K562 (cell line): ENCODE data around the gene C12orf75. TPM values are rescaled to one million over a fixed set of nuclear protein-coding genes. Genes with fewer than 3 reads are reported as not detected.

Source experiments
- ATAC-seq: fragments of 200-7000 bp; cut with Tn5 transposase; 3 replicates; pipeline ENCODE4 v1.9.1; 2020; ENCODE audit warnings: moderate library complexity
- BruUV-seq: library from RNA; stranded (reverse); fragments of 400-500 nt; replicated peaks from 2 replicates; lab custom pipeline; 2021; lab: Mats Ljungman, UMichigan
- CTCF ChIA-PET: fragments of 300-600 bp; formaldehyde crosslinking; extraction: SDS; loops from one replicate; lab custom pipeline; 2021; ENCODE audit warnings: low intra/inter-chr PET ratio; lab: Yijun Ruan, JAX
- POLR2A ChIA-PET: fragments of 300-600, 350-650 bp; sonication (Branson Sonifier 250); formaldehyde crosslinking; extraction: SDS; loops from one replicate; lab custom pipeline; 2021; ENCODE audit warnings: antibody characterized with exemption, inconsistent platforms; lab: Yijun Ruan, JAX
- DNase-seq, 4 experiments: peaks; one replicate each; pipeline versions ENCODE4 v3.0.0 to v3.0.0-alpha.2; 2011 to 2018; ENCODE audit warnings: low spot score in 3 of 4, mixed read lengths in 3 of 4; ENCODE audit errors: extremely low read depth in 1 of 4
- FAIRE-seq: peaks from 2 replicates; lab custom pipeline; 2011; peaks lifted over from hg19 to GRCh38; lab: Jason Lieb, UNC
- H2AFZ ChIP-seq: 2 replicates; pipeline ENCODE4 v1.6.0; 2011; ENCODE audit warnings: low read depth, low read length, control low read depth, inconsistent platforms
- H3K27ac ChIP-seq: fragments of 200-600 bp; 3 replicates; pipeline ENCODE4 v1.8.0; 2011; ENCODE audit warnings: low read depth, mild to moderate bottlenecking, control low read depth, inconsistent platforms, low read length, moderate library complexity, mixed read lengths; ENCODE audit errors: extremely low read depth
- H3K27me3 ChIP-seq, 2 experiments: fragments of 300-600 bp in 1 of 2; 2 replicates in 1 of 2; 3 replicates in 1 of 2; pipeline versions ENCODE4 v1.6.0 to v1.8.0; 2011; ENCODE audit warnings: inconsistent platforms in 2 of 2, low read length in 2 of 2, mild to moderate bottlenecking in 1 of 2, mixed read lengths in 1 of 2, moderate library complexity in 1 of 2; ENCODE audit not compliant: control insufficient read depth in 2 of 2, insufficient read depth in 2 of 2
- H3K36me3 ChIP-seq: fragments of 300-600 bp; 3 replicates; pipeline ENCODE4 v1.8.0; 2011; ENCODE audit warnings: mild to moderate bottlenecking, low read length, inconsistent platforms; ENCODE audit not compliant: control insufficient read depth, insufficient read depth
- H3K4me1 ChIP-seq, 2 experiments: fragments of 200-600 bp in 1 of 2; replicated peaks in 1 of 2; 2 replicates in 1 of 2; 3 replicates in 1 of 2; pipeline versions ENCODE4 v1.5.1 to v1.8.0; 2011; ENCODE audit warnings: inconsistent platforms in 2 of 2, low read length in 2 of 2, mild to moderate bottlenecking in 1 of 2, mixed read lengths in 1 of 2, moderate library complexity in 1 of 2; ENCODE audit not compliant: control insufficient read depth in 2 of 2, insufficient read depth in 2 of 2
- H3K4me2 ChIP-seq: 2 replicates; pipeline ENCODE4 v1.6.1; 2011; ENCODE audit warnings: low read length, control low read depth, inconsistent platforms, mixed read lengths; ENCODE audit not compliant: insufficient read depth
- H3K4me3 ChIP-seq: fragments of 200-600 bp; sonication (generic), shearing (Covaris generic); 2 replicates; pipeline ENCODE4 v1.5.1; 2016; ENCODE audit warnings: control low read depth, inconsistent platforms
- H3K79me2 ChIP-seq: fragments of 200-600 bp; 3 replicates; pipeline ENCODE4 v1.8.0; 2011; ENCODE audit warnings: low read length, inconsistent platforms; ENCODE audit not compliant: control insufficient read depth, insufficient read depth
- H3K9ac ChIP-seq, 2 experiments: 2 replicates each; pipeline versions ENCODE4 v1.6.0 to v1.6.1; 2011; ENCODE audit warnings: low read depth in 2 of 2, low read length in 2 of 2, control low read depth in 1 of 2, inconsistent platforms in 1 of 2, mild to moderate bottlenecking in 1 of 2, mixed read lengths in 1 of 2; ENCODE audit not compliant: insufficient read depth in 1 of 2
- H3K9me1 ChIP-seq: one replicate; pipeline ENCODE4 v1.6.0; 2011; ENCODE audit warnings: inconsistent platforms, mild to moderate bottlenecking, low read length, moderate library complexity; ENCODE audit not compliant: control insufficient read depth, insufficient read depth
- H3K9me3 ChIP-seq: replicated peaks from 2 replicates; pipeline ENCODE4 v1.5.1; 2011; ENCODE audit warnings: low read depth, low read length, inconsistent platforms; ENCODE audit not compliant: control insufficient read depth, insufficient read depth
- H4K20me1 ChIP-seq: replicated peaks from 2 replicates; pipeline ENCODE4 v1.6.1; 2011; ENCODE audit warnings: low read length, inconsistent platforms, mixed read lengths; ENCODE audit not compliant: control insufficient read depth, insufficient read depth
- BACH1 ChIP-seq: fragments of 200-800 bp; sonication (Bioruptor generic); IDR thresholded peaks from 2 replicates; pipeline ENCODE4 v1.6.1; 2016; ENCODE audit warnings: missing genetic modification characterization, missing compliant biosample characterization
- EP400 ChIP-seq: fragments of 450-650 bp; IDR thresholded peaks from 2 replicates; pipeline ENCODE4 v1.6.1; 2017; ENCODE audit warnings: antibody characterized with exemption, mild to moderate bottlenecking, moderate library complexity
- FOXA1 ChIP-seq: fragments of 450-650 bp; IDR thresholded peaks from 2 replicates; pipeline ENCODE4 v1.6.1; 2016; ENCODE audit warnings: mild to moderate bottlenecking, borderline replicate concordance
- HOXB6 ChIP-seq: fragments of 250-450 bp; sonication (Bioruptor Pico); IDR thresholded peaks from 2 replicates; pipeline ENCODE4 v1.5.1; 2022; ENCODE audit warnings: mild to moderate bottlenecking, borderline replicate concordance
- MAFF ChIP-seq: IDR thresholded peaks from 2 replicates; pipeline ENCODE4 v1.6.1; 2012; ENCODE audit warnings: low read length, improper control_type of control experiment
- MTF1 ChIP-seq: fragments of 250-450 bp; sonication (Bioruptor Pico); IDR thresholded peaks from 2 replicates; pipeline ENCODE4 v1.9.0; 2021; ENCODE audit warnings: moderate library complexity, mild to moderate bottlenecking, inconsistent platforms, borderline replicate concordance
- RAD51 ChIP-seq: fragments of 450-650 bp; IDR thresholded peaks from 2 replicates; pipeline ENCODE4 v1.7.1; 2016; ENCODE audit warnings: low read depth, mild to moderate bottlenecking, borderline replicate concordance
- SAP30 ChIP-seq: fragments of 200-600 bp; sonication (generic); IDR thresholded peaks from 2 replicates; pipeline ENCODE4 v1.6.1; 2012; ENCODE audit warnings: borderline replicate concordance, low read depth, mild to moderate bottlenecking, moderate library complexity, low read length, control low read depth, inconsistent platforms; ENCODE audit not compliant: insufficient read depth, poor library complexity, severe bottlenecking
- SMARCC2 ChIP-seq: fragments of 450-650 bp; IDR thresholded peaks from 2 replicates; pipeline ENCODE4 v1.6.1; 2017; ENCODE audit warnings: antibody characterized with exemption, moderate library complexity, mild to moderate bottlenecking, low read depth
- SRF ChIP-seq, 2 experiments: fragments of 250-450, 450-650 bp in 1 of 2; sonication (Bioruptor Pico) in 1 of 2; sonication (generic) in 1 of 2; formaldehyde crosslinking; IDR thresholded peaks; 2 replicates each; pipeline versions ENCODE4 v1.5.0 to v1.5.1; 2020 to 2022; ENCODE audit warnings: mild to moderate bottlenecking in 1 of 2, missing genetic modification reagents in 1 of 2
- ZFPM2 ChIP-seq: fragments of 250-450 bp; sonication (Bioruptor Pico); IDR thresholded peaks from 2 replicates; pipeline ENCODE4 v1.5.1; 2022; ENCODE audit warnings: mild to moderate bottlenecking
- ZNF551 ChIP-seq: fragments of 250-450 bp; sonication (Bioruptor Pico); IDR thresholded peaks from 2 replicates; pipeline ENCODE4 v1.5.0; 2021; ENCODE audit warnings: mild to moderate bottlenecking, moderate library complexity
- WGBS: fragments of 100-300 bp; shearing (Covaris generic); methylation state at CpG from one replicate; pipeline ENCODE4 v1.1.6; 2016; ENCODE audit warnings: low coverage, mixed read lengths; ENCODE audit not compliant: insufficient coverage; ENCODE audit errors: missing lambda C conversion rate; 5-methylcytosine and 5-hydroxymethylcytosine counted together
- in situ Hi-C: fragments of 300-500 bp; cut with MboI; formaldehyde crosslinking; loops from 4 replicates; pipeline ENCODE4 v1.15.0; 2018; ENCODE audit warnings: inconsistent platforms, mixed read lengths
- intact Hi-C: fragments of 100-400 bp; cut with micrococcal nuclease; formaldehyde crosslinking; loops from 2 replicates; pipeline ENCODE4 v1.14.2; 2022
- polyA plus RNA-seq, 8 experiments: library from polyadenylated mRNA; depleted of rRNA in 4 of 8; stranded (reverse) in 5 of 8; unstranded in 3 of 8; fragments of >200 nt; fragmentation: Nextera tagmentation in 2 of 8; fragmentation: Illumina TruSeq in 1 of 8; extraction: Ambion mirVana in 2 of 8; extraction: Trizol in 1 of 8; gene quantifications; 2 replicates each; pipeline versions ENCODE4 v1.2.1 to v1.2.3, GENCODE V29; 2011 to 2014; ENCODE audit warnings: inconsistent platforms in 1 of 8, missing spikeins in 1 of 8
- total RNA-seq, 7 experiments: library from RNA; depleted of rRNA in 6 of 7; stranded (reverse); fragments of >200 nt in 6 of 7; fragmentation: Illumina TruSeq in 2 of 7; extraction: Trizol in 2 of 7; gene quantifications; 2 replicates each; pipeline versions ENCODE4 v1.2.1 to v1.2.3, GENCODE V29; 2011 to 2021; ENCODE audit warnings: low replicate concordance in 1 of 7
- TF ChIP-seq, protein P1 (sequence below): sonication (generic); formaldehyde crosslinking; IDR thresholded peaks from 2 replicates; pipeline ENCODE4 v1.8.1; 2023; ENCODE audit warnings: mild to moderate bottlenecking, missing genetic modification reagents, moderate library complexity
- TF ChIP-seq, protein P2 (sequence below): fragments of 450-650 bp; formaldehyde crosslinking; IDR thresholded peaks from 2 replicates; pipeline ENCODE4 v1.4.0; 2020; ENCODE audit warnings: mild to moderate bottlenecking, mixed read lengths
- TF ChIP-seq, protein P3 (sequence below), 2 experiments: fragments of 450-650 bp in 1 of 2; sonication (generic) in 1 of 2; formaldehyde crosslinking in 1 of 2; IDR thresholded peaks in 1 of 2; conservative IDR thresholded peaks in 1 of 2; 2 replicates each; pipeline versions ENCODE4 v1.6.1 to v1.8.1; 2016 to 2023; ENCODE audit warnings: mild to moderate bottlenecking in 2 of 2, moderate library complexity in 2 of 2, inconsistent platforms in 1 of 2, missing genetic modification reagents in 1 of 2
- TF ChIP-seq, protein P4 (sequence below): fragments of 250-450 bp; sonication (Bioruptor Pico); IDR thresholded peaks from 2 replicates; pipeline ENCODE4 v1.4.0; 2020; ENCODE audit warnings: borderline replicate concordance
- TF ChIP-seq, protein P5 (sequence below): sonication (generic); formaldehyde crosslinking; IDR thresholded peaks from 2 replicates; pipeline ENCODE4 v1.9.0; 2022; ENCODE audit warnings: mild to moderate bottlenecking, missing genetic modification reagents

The C12orf75 gene
- total and polyA plus RNA-seq, 9 of the 15 experiments (the other 6 are each of a cell fraction or from before 2014, with no cell fraction given): 0.06 to 0.82 (median 0.26) TPM; not detected in 3

DNA sequence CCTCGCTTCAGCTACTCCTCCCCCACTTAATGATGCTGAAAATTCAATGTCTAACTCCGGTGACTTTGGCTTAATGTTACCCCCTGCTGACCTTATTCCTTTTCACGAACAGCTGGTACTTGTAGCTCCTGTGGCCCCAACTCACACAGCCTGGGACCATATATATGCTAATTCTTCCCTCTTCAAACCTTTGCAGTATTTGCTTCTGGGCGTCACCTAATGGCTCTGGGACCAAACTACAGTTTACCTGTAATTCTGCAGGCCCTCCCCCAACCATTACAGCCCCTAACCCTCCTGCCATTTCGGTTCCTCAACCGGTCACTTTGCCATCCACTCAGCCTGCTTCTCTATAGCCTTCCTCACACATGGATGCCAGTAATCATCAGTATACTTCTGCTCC lies 29.6 kb upstream of the C12orf75 start:
- DNase-seq (no peak), FAIRE-seq (no peak), ATAC-seq (no peak)
- CTCF ChIA-PET: no interaction called here
- no peaks in the 10 kb centered on the region for H3K79me2 ChIP-seq
- WGBS: 2% methylated on average over 6 of the region's 6 CpGs
- no peaks in the 10 kb centered on the region for H3K9me3 ChIP-seq
- intact Hi-C loops: no loop called here
- H3K4me2 ChIP-seq: no peak overlapping the region
- no peak overlapping the region for H2AFZ ChIP-seq
- no peaks in the 10 kb centered on the region for H3K27me3 ChIP-seq
- no peaks in the 10 kb centered on the region for H3K4me1 ChIP-seq
- H3K36me3 ChIP-seq: no peaks in the 10 kb centered on the region
- H3K4me3 ChIP-seq: no peak overlapping the region
- H3K27ac ChIP-seq: no peak overlapping the region
- POLR2A ChIA-PET: no interaction called here
- no peaks in the 10 kb centered on the region for H3K9me1 ChIP-seq
- no TSS peak for BruUV-seq
- H3K9ac ChIP-seq: no peak overlapping the region
- no peaks in the 10 kb centered on the region for H4K20me1 ChIP-seq
- in situ Hi-C loops: no loop called here
- TF ChIP-seq ZFPM2 (CRISPR knock-in tag): no peak
- TF ChIP-seq MAFF: no peak
- TF ChIP-seq, protein P1, sequence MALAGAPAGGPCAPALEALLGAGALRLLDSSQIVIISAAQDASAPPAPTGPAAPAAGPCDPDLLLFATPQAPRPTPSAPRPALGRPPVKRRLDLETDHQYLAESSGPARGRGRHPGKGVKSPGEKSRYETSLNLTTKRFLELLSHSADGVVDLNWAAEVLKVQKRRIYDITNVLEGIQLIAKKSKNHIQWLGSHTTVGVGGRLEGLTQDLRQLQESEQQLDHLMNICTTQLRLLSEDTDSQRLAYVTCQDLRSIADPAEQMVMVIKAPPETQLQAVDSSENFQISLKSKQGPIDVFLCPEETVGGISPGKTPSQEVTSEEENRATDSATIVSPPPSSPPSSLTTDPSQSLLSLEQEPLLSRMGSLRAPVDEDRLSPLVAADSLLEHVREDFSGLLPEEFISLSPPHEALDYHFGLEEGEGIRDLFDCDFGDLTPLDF (CRISPR knock-in tag): no peak
- no peak for TF ChIP-seq SMARCC2
- TF ChIP-seq SAP30: no peak
- no peak for TF ChIP-seq RAD51
- TF ChIP-seq, protein P2, sequence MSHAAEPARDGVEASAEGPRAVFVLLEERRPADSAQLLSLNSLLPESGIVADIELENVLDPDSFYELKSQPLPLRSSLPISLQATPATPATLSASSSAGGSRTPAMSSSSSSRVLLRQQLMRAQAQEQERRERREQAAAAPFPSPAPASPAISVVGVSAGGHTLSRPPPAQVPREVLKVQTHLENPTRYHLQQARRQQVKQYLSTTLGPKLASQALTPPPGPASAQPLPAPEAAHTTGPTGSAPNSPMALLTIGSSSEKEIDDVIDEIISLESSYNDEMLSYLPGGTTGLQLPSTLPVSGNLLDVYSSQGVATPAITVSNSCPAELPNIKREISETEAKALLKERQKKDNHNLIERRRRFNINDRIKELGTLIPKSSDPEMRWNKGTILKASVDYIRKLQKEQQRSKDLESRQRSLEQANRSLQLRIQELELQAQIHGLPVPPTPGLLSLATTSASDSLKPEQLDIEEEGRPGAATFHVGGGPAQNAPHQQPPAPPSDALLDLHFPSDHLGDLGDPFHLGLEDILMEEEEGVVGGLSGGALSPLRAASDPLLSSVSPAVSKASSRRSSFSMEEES (CRISPR knock-in tag): no peak
- no peak for TF ChIP-seq BACH1
- TF ChIP-seq, protein P3, sequence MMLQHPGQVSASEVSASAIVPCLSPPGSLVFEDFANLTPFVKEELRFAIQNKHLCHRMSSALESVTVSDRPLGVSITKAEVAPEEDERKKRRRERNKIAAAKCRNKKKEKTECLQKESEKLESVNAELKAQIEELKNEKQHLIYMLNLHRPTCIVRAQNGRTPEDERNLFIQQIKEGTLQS (IDR thresholded peaks at IDR 0.05): no peak
- TF ChIP-seq, protein P3 (CRISPR knock-in tag; conservative IDR thresholded peaks at IDR 0.05): no peak
- no peak for TF ChIP-seq ZNF551 (CRISPR knock-in tag)
- TF ChIP-seq FOXA1: no peak
- TF ChIP-seq MTF1 (CRISPR knock-in tag): no peak
- TF ChIP-seq, protein P4, sequence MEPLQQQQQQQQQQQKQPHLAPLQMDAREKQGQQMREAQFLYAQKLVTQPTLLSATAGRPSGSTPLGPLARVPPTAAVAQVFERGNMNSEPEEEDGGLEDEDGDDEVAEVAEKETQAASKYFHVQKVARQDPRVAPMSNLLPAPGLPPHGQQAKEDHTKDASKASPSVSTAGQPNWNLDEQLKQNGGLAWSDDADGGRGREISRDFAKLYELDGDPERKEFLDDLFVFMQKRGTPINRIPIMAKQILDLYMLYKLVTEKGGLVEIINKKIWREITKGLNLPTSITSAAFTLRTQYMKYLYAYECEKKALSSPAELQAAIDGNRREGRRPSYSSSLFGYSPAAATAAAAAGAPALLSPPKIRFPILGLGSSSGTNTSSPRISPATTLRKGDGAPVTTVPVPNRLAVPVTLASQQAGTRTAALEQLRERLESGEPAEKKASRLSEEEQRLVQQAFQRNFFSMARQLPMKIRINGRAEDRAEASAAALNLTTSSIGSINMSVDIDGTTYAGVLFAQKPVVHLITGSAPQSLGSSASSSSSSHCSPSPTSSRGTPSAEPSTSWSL (CRISPR knock-in tag): no peak
- no peak for TF ChIP-seq SRF (CRISPR knock-in tag; IDR thresholded peaks at IDR 0.05)
- no peak for TF ChIP-seq HOXB6
- TF ChIP-seq, protein P5, sequence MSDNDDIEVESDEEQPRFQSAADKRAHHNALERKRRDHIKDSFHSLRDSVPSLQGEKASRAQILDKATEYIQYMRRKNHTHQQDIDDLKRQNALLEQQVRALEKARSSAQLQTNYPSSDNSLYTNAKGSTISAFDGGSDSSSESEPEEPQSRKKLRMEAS (CRISPR knock-in tag): no peak
- no peak for TF ChIP-seq EP400
